LoVo (cell line): Measurements from ENCODE around the gene STX5.
A peak's percentile ranks its signal among the peaks of the same experiment; 100 is the strongest.
"Not testable (repeated sequence)": the region's sequence is repeated elsewhere in the genome, so short reads cannot be mapped to it uniquely, and the experiment has no call there.

Experiments
- DNase-seq: peaks from one replicate; pipeline ENCODE4 v3.0.0-alpha.2; 2016; ENCODE audit warnings: low spot score

STX5 gene

DNA sequence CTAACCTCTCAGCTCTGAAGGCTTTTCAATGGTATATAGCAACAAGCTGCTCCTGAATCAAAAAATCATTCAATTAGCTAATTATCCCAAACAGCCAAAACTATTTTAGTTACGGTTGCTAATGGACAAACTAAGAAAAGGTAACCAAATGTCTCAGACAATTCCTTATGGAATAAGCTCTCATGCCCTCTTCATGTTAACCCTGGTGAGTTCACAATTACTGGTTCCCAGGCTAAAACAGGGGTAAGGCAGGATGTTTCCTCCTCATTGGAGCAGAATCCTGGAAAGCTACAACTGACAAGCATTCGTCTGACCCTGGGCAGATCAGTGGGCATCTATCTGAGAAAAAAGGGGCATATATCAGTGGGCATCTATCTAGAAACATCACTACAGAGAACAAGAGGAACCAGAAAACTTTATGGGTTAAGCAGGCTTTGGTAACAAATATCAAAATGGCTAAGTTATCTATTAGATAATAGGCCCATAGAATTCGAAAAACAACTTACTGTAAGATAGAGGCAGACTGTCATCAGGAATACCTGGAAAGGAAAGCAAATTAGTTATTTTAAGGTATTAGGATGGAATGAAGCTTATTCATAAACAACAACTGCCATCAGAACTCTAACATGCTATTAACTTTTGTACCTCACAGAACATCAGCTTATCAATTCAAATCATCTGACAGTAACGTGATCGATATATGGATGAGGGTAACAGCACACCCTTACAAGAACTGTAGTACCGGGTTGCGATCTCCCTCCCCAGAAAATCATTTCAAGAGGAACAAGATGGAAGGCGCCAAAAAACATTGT is 22.4 kb upstream of the STX5 start:
- DNase-seq: no peak

DNA sequence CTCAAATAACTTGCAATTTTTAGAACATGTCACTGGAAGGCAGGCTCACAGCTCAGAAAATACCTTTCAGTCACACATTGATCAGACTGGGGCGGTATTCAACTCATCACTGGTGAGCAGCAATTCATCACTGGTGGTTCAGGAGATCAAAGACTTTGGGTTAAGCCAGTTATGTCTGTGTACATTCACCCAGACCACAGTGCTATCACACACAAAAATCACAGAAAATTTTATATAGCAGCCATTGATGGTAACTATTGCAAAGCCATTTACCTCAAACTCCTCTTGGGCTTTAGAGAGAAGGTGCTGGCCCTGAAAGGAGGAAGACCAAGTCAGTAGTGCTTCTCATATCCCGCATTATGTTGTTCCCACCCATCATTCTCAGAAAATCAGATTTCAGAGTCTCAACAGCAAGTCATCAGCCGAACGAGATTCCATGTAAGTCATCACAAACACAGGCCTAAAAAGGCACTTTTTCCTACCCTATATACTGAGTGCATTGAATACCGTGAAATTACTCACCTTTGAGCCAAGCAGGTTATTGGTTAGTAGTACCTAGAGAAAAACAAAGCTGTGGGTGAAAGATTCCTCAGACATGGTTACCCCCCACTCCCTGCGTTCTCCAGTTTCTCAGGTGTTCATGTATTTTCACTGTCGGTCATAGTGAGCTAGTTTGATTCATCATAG is 21.6 kb upstream of the STX5 start:
- DNase-seq: no peak

GRCh38 chr11:62852523-62853188 is 20.8 kb upstream of the STX5 start:
- no peak for DNase-seq

DNA sequence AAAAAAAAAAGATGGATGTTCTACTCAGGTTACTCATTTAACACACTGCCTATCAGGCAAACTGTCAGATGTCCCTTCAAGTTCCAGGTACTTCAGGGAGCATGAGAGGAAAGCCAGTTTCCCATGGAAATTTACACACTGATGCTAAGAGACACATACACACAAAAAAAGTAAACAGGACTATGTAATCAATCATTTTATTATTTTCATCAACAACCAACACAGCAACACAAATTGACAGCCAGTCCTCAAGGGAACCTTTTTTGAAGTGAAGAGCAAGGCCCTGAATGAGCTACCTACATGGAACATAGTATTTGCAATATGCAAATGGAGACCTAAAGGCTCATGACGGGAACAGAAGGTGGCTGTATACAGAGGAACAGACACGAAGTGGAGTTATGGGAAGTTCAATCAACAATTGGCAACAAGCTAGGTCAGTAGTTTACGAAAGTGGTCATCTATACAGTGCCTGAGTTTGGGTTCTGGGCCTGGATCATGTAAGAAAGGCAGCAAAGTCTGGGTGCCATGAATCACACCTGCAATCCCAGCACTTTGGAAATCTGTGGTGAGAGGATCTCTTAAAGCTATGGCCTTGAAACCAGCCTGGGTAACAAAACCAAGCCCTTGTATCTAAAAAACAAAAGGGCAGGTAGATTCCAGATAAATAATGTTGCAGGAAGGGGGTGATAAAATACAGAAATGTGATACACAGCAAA is 20.1 kb upstream of the STX5 start:
- DNase-seq: no peak

GRCh38 chr11:62850911-62851806 is 19.3 kb upstream of the STX5 start:
- peak; percentile 57 for DNase-seq

GRCh38 chr11:62847767-62848314 is 16.0 kb upstream of the STX5 start:
- no peak for DNase-seq

- no peak for DNase-seq
Observed at GRCh38 chr11:62846177-62846576, 14.3 kb upstream of the STX5 start.

GRCh38 chr11:62844154-62844553 is 12.3 kb upstream of the STX5 start:
- no peak for DNase-seq

DNA sequence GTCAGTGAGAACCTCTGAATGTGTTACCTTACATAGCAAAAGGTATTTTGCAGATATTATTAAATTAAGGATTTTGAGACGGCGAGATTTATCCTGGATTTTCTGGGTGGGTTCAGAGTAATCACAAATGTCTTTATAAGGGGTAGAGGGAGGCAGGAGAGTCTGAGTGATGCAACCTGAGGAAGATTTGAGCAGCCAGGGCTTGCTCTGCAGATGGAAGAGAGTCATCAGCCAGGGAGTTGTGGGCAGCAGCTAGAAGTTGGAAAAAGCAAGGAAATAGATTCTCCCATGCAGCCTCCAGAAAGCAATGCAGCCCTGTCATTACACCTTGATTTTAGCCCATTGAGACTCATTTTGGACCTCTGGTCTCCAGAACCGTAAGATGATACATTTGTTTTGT is 11.6 kb upstream of the STX5 start:
- DNase-seq: no peak

- DNase-seq: not testable (repeated sequence)
Observed at GRCh38 chr11:62842891-62843290, 11.0 kb upstream of the STX5 start.

DNA sequence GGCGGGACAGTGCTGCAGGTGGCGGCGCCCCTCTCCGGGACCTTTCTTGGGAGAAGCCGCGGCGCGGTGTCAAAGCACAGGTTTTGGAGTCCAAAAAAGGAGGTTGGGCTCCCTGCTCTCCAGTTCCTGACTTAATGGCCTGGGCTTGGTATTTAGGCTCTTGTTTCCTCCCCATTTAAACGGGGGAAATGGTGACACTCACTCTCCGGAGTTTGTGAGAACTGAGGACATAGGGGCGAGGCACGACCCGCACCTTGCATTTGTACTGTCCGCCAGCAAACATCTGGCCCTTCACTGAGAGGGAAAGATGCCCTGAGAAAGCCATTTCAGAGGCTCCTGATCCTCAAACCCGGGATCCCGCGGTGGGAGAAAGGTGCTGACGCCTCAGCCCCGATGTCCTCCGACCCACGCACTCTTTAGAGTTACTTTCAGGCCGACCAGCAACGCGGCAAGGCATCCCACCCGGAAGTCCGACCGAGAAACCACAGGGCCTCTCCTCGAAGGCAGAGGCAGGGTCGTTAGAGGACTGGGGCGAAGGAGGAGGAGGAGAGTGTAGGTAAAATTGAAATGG is 10.4 kb upstream of the STX5 start:
- DNase-seq: no peak

GRCh38 chr11:62841361-62842170 is 9.7 kb upstream of the STX5 start:
- DNase-seq: peak; percentile 95

GRCh38 chr11:62840721-62841360 is 9.0 kb upstream of the STX5 start:
- DNase-seq: peak; percentile 56

DNA sequence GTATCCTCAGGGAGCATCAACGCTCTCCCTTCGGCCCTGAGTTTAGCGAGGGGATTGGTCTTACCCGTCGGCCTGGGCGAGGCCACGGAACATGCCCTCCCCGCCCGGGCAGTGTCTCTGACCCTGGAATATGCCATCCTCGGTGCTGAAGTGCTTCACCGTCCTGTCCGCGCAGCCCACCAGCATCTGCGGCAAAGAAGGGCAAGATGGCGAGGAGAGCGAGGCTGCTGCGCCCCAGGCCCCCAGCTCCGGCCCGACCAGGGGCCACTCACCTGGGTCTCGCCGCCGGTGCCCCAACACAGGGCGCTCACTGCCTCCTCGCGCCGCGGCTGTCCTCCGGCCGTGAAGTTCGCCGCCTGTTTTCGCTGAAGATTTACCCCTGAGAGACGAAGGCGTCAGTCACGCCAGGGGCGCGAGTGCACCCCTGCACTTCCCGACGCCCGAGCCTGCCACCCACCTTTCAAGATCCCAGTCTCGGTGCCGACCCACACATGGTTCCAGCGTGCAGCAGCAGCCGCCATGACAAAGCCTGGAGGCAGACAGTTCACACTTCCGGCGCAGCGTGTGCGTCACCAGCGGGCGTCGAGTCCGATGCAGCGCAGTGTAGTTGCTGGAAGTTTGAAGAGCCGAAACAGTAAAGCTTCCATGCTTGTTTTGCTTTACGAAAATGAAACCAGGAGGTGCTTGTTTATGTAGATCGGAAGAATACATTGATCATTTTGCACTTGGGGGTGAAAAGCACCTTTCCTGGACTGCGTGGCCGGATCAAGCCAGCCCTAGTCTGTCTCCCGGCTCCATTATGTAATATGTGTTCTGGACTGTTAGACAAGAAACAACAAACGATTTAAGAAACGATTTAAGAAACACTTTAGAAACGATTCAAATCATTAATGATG is 7.4 kb upstream of the STX5 start, which contains the start of gene WDR74:
Gene WDR74 (minus strand): TSS at position 541 of the 896 bp plus-strand sequence. CDS start 20 bp downstream, at position 521.
- DNase-seq: peak; percentile 92

- DNase-seq: no peak
Observed at GRCh38 chr11:62835336-62835735, 3.5 kb upstream of the STX5 start.

DNA sequence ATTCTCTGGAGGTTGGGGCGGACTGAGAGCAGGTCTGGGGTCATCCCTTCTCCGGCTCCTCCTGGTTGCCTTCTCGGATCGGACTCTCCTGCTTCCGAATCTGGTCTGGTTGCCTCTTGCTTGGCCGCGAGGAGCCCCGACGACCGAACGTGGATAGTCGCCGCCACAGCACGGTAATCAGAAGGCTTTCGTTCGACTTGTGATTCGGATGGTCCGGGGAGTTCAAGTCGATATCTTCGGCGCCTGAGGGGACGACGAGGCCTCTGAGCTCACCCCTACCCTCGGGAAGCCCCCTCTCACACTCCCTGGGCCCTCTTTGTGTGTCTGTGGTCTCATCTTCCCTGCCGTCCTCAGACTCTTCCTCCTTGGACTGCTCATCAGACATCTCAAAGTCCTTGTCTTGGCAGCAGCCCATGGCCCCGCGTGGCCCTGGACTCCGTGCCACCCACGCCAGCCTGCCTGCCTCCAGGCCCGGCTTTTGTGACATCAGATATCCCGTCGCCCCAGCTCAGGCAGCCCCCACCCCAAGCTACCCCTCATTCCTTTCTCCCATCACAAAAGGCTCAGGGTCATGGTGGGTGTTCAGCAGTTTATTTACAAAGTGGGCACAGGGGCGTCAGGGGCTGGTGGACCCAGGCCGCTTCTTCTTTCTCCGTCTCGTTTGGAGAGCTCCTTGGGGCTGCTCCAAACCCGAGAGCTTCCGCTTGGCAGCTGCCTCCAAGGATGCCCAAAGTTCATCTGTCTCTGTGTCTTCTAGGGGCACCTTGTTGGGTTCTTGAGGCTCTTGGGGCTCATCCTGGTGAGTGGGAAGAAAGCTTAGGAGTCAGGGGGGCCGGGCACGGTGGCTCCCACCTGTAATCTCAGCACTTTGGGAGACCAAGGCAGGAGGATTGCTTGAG is 734 bp upstream of the STX5 start, which contains the start of gene TEX54:
Gene TEX54 (minus strand): TSS at position 506 of the 899 bp plus-strand sequence.
- DNase-seq: no peak
